Activated CD8-positive, alpha-beta memory T cell treated with anti-CD3 and anti-CD28 coated beads for 48 hours (primary cell): ENCODE measurements around the gene TEX264.
A peak's percentile ranks its signal among the peaks of the same experiment; 100 is the strongest.
"Not testable (repeated sequence)": the region's sequence is repeated elsewhere in the genome, so short reads cannot be mapped to it uniquely, and the experiment has no call there.

Source experiments
- DNase-seq, 3 experiments: peaks; one replicate each; pipeline ENCODE4 v3.0.0-alpha.2; 2020; ENCODE audit warnings: low read depth in 2 of 3, low spot score in 2 of 3

Gene TEX264, protein sequence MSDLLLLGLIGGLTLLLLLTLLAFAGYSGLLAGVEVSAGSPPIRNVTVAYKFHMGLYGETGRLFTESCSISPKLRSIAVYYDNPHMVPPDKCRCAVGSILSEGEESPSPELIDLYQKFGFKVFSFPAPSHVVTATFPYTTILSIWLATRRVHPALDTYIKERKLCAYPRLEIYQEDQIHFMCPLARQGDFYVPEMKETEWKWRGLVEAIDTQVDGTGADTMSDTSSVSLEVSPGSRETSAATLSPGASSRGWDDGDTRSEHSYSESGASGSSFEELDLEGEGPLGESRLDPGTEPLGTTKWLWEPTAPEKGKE

DNA sequence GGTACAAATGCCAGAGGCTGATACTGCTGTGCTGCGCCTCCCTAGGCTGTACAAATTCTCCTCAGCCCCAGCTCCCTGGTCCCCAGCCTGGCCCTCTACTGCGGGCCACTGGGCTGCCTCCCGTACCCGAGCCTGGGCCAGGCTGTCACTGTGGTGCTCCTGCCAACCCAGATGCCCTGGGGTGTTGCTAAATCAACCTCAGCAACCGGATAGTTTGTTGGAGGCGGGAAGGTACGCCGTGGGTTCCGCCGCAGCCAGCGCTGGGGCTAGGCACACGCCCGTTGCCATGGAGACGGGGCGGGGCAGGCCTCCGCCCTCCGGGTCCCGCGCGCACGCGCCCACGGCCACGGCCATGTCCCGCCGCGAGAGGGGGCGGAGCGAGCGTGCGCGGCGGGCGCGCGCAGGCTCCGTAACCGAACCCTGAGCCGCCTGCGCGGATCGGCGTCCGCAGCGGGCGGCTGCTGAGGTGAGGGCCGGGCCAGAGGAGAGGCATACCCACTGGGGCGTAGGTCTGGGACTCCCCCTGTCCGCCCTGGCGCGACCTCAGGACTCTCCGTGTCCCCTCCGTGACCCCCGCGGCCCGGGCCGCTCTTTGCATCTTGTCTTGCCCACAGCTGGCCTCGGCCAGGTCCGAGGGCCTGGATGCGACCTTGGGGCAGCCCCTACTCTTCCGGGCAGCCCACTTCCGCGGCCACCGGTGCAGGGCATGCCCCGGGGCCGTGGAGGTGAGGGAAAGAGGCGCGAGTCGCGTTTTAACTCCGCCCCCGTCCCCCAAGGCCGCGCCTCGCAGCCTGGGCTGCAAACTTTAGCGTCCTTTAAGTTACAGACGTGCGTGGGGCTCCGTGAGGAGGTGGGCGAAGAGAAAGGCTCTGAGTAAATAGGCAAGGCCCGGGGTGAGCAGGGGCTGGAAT, at the start of gene TEX264:
TEX264 (plus strand) TSS at position 430 of the 911 bp plus-strand sequence. CDS start 3,053 bp downstream, outside the sequence.
- peak; percentile 60 to 83 (median 73) for DNase-seq

DNA sequence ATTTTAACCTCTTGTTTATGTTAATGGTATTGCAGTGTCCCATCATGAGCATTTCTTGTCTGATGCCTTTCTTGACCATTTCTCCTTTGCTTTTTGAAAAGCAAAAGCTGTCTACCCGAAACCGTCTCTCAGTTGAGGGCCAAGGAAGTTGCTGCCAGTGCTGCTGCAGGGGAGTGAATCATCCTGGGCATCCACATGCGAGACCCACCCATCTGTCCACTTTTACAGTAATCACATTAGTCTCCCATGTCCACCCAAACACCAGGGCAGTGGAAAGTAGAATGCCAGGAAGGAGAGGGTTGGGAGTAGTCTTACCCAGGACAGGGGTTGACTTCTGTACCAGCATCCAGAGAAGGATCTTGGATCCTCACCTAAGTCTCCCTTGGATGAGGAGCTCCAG, 48.6 kb upstream of the TEX264 start:
- no peak for DNase-seq

DNA sequence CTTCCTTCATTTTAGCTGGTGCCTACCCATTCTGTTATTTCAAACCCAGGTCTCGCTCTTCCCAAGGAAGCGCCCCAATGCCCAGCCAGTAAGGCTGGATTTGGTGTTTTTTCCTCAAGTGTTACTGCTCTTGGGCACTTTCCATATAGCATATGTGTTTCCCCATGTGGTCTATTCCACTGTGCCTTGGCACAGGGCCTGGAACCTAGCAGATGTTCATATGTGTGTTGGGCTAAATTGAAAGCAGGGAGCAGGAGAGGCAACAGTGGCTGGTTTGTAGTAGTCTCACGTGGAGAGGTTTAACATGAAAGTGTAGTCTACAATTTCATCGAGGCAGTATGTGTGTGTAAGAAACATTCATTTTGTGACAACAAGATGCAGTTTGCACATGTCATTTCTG, 48.2 kb upstream of the TEX264 start:
- no peak for DNase-seq

DNA sequence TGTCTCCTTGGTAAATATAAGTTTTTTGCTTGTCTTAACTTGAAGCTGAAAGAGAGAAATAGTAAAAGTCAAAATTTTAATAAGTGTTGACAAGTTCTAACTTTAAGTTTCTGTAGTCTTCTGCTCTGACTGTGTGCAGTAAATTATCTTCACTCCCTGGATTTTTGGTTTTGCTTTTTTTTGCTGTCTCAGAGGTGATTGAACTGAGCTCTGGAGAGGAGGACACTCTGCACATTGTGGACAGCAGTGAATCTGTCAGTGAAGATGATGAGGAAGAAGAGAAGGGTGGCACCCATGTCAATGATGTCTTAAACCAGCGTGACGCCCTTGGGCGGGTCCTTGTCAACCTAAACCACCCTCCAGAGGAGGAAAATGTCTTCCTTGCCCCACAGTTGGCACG, 40.5 kb upstream of the TEX264 start:
- DNase-seq: no peak

DNA sequence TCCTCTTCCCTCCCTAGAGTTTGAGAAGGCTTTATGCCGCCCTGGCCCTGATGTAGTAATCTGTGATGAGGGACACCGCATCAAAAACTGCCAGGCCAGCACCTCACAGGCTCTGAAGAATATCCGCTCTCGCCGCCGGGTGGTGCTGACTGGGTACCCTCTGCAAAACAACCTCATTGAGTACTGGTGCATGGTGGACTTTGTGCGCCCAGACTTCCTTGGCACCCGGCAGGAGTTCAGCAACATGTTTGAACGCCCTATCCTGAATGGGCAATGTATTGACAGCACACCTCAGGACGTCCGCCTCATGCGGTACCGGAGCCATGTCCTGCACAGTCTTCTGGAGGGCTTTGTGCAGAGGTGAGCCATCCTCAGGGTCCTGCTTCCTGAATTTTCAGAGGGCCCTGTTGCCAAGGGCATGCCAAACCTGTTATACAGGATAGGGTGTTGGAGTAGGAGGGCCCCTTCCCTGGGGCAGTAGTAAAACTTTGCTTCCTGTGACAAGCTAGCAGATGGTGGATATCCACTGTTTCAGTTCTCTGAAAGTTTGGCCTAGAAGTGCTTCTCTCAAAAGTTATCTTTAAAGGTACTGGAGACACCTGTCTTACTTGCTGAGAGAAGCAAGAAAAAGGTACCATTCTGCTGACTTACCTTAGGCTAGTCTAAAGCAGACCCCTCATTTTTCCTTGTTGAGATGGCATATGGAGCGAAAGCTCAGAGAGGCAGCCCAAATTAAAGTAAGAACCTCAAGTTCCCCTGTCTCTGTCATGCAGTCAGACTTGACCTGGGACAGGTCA, 33.7 kb upstream of the TEX264 start:
- DNase-seq: no peak

DNA sequence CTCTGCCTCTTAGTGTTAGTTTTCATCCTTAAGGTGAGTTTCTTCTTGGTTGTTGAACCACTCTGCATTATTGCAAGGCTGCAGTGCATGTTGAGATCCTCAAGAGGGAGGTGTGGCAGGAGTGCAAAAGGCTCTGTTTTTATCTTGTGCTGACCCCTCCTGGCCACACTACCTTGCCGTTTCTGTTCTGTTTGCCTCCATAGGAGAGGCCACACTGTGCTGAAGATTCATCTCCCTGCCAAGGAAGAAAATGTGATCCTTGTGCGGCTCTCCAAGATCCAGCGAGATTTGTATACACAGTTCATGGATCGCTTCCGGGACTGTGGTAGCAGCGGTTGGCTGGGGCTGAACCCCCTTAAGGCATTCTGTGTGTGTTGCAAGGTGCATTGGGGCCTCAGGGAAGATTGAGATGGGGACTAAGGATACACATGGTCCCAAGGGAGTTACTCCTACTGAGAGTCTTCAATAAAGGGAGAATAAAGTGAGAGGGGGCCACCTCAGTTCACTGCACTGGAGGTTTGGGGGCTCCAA, 33.0 kb upstream of the TEX264 start:
- no peak for DNase-seq

DNA sequence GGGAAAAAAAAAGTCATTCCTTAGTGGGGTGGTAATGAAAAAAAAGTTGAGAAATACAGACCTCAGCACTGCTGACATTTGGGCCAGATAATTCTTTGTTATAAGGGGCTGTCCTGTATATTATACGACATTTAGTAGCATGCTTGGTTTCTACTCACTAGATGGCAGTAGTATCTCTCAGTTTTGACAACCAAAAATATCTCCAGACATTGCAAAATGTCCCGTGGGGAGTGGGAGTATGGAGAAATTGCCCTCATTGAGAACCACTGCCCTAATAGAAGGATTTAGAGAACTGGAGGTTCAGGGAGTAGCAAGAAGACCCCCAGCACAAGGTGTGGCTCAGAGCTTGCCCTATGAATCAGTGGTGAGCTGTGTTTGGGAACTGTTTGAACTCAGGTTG, 28.6 kb upstream of the TEX264 start:
- DNase-seq: no peak

DNA sequence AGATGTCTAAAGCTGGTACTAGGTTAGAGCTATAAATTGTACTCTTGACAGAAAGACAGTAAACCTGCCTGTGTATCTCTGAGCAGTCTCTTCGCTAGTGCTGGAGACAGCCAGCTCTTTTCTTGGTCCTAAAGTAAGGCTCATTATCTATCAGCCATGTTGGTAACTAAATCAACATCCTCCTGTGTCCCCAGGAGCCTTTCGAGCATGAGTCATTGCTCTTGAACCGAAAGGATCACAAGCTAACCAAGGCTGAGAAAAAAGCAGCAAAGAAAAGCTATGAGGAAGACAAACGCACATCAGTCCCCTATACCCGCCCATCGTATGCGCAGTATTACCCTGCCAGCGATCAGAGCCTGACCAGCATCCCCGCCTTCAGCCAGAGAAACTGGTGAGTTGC, 25.0 kb upstream of the TEX264 start:
- DNase-seq: no peak

DNA sequence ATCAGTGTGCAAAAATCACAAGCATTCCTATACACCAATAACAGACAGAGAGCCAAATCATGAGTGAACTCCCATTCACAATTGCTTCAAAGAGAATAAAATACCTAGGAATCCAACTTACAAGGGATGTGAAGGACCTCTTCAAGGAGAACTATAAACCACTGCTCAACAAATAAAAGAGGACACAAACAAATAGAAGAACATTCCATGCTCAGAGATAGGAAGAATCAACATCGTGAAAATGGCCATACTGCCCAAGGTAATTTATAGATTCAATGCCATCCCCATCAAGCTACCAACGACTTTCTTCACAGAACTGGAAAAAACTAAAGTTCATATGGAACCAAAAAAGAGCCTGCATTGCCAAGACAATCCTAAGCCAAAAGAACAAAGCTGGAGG, 18.9 kb upstream of the TEX264 start:
- DNase-seq: not testable (repeated sequence)

DNA sequence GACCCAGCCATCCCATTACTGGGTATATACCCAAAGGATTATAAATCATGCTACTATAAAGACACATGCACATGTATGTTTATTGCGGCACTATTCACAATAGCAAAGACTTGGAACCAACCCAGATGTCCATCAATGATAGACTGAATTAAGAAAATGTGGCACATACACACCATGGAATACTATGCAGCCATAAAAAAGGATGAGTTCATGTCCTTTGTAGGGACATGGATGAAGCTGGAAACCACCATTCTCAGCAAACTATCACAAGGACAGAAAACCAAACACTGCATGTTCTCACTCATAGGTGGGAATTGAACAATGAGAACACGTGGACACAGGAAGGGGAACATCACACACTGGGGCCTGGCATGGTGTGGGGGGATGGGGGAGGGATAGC, 17.6 kb upstream of the TEX264 start:
- DNase-seq: not testable (repeated sequence)

DNA sequence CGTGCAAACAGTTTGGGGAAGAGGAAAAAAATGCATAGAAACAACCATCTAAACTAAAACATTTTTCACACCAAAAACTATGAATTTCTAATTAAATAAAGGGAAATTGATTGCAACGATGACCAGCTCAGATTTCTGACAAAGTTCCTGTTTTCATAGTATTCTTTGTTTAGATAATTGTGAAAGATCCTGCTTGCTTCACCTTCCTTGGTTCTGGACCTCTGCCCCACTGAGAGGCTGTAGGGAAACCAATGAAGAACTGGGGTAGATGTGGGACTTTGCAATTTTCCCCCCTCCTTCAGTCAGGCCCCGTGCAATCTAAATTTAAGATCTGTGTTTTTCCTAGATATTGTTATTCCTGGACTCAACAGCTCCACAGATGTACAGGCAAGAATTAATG, 13.8 kb upstream of the TEX264 start:
- DNase-seq: no peak

DNA sequence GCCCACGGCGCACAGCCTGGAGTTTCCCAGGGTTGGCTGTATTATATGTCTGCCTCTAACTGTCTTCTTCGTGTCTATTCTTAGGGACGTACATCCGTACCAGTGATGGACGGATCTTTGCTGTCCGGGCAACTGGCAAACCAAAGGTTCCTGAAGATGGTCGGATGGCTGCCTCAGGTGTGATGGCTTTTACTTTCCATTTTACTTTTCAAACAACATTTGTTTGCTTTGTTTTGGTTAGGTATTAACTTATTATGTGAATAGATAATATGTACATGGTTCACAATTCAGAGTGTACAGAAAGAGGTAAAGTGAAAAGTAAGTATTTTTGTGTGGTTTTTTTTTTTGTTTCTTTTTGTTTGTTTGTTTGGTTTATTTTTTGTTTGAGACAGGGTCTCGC, 11.1 kb upstream of the TEX264 start:
- no peak for DNase-seq

DNA sequence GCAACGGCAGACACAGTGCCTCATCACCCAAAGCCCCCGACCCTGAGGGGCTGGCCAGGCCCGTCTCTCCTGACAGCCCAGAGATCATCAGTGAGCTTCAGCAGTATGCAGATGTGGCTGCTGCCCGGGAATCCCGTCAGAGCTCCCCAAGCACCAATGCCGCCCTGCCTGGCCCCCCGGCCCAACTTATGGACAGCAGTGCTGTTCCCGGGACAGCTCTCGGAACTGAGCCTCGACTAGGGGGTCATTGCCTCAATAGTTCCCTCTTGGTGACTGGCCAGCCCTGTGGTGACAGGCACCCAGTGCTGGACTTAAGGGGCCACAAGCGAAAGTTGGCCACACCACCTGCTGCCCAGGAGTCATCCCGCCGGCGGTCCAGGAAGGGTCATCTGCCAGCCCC, 8.6 kb upstream of the TEX264 start:
- DNase-seq: no peak

DNA sequence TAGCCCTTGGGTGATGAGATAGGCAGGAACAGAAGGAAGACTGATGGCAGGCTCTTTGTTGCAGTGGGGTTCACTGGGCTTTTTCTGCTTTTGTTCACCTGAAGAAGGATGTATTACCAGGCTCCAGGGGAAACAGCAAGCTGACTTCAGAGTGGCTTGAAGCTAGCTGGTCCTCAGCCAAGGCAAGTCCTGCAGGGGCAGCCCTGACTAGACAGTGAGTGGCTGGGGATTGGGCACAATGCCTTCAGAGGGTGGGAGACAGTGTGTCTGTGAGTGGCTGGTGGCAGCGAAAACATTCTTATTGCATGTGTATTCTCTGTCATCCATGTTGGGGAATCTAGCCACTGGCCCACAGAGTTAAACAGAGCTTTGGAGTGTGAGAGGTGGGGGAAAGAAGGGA, 2.3 kb upstream of the TEX264 start:
- no peak for DNase-seq

DNA sequence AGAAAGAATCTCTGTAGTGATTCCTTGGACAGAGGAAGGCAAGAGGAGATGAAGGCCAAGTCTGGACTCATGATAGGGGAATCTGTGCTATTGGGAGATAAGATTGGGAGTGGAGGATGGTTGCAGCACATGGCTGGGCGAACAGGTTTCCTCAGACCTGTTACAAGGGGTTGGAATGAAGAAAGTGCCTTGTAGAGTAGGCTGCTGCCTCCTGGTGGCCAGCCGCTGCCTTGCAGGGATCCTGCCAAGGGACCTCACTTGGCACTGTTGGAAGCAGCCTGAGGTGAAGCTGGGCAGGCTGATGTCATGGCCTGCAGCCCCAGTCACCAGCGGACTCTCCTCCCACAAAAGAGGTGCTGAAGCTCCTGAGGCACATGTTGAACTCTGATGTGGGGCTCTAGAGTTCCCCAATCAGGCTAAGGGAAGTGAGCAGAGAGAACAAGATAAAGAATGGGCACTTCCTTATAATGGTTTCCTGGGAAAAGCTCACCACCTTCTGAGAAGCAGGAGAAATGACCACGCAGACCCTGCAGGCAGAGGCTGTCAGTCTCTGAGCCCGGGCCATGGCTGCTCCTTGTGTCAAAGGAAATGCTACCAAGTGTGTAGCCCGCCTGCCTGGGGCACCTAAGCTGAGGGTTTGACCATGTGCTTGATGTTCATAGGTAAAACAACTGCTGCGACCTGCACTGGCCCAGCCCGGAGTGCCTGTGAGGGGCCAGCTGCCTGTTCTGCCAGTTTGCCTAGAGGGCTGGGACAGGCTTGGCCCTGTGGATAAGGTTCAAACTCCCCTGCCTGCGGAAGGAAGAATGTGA, 1.6 kb upstream of the TEX264 start:
- DNase-seq: peak; percentile 66 to 68 (median 66)

DNA sequence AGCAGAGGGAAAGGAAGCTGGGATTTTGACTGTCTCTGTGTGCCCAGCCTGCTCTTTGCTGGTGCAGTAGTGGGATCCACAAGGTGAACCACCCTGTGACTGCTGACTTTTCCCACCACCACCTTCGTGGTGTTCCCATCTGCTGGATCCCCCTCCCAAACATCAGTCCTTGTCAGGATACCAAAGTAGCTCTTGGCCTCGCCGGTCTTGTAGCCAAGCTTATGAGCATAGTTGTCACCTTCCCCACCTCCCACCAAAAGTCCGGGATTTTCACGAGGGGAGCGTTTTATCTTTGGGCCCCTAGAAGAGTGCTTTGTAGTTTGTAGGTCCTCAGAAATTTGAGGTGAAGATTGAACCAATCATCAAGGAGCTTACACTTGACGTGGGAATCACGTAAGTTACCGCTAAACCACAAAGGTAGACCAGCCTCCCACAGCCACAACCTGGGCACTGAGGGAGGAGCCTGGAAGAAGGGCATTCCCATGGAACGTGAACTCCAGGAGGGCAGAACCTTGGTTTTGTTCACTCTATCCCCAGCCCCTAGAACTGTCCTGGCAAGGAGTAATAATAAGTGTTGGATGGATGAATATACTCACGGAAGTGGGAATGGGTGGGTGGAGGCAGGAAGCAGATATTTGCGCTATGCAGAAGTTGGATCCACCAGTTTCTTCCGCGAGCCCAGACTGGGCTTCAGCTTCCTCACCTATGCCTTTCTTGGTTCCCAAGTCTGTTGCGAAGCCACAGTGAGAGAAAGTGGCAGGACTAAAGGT, 814 bp upstream of the TEX264 start:
- DNase-seq: no peak

DNA sequence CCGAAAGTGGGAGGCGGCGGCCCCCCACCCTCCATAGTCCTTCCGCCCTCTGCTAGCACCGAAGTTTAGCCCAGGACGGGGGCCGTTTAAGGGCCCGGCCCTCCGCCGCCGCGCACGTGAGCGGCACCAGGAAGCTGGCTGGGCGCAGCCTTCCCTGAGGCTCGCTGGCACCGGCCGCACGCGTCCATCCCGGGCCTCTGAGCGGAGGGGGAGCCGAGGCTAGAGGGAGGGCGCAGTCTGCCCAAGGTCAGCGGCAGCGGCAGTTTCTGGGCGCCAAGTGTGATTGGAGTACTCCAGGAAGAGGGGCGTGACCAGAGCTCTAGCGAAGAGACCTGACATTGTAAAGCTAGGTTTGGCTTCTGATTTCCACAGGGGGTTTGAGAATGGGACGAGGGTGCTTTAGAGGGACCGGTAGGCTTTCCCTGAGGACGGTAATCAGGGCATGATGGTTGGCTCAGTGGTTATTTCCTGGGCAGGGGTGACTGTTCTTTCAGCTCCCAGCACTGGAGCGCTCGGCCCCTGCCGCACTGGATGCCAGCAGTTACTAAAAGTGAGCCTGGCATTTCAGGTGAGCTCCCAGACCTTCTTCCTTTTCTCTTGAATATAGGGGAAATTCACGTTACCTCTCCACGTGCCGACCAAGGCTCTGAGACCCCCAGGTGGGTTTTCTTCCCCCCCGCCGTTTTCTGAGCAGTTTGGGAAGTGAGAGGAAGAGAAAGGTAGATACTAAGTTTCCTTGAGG, 853 bp downstream of the TEX264 start:
- DNase-seq: peak in 2 of 3 experiments; percentile 36 to 52

DNA sequence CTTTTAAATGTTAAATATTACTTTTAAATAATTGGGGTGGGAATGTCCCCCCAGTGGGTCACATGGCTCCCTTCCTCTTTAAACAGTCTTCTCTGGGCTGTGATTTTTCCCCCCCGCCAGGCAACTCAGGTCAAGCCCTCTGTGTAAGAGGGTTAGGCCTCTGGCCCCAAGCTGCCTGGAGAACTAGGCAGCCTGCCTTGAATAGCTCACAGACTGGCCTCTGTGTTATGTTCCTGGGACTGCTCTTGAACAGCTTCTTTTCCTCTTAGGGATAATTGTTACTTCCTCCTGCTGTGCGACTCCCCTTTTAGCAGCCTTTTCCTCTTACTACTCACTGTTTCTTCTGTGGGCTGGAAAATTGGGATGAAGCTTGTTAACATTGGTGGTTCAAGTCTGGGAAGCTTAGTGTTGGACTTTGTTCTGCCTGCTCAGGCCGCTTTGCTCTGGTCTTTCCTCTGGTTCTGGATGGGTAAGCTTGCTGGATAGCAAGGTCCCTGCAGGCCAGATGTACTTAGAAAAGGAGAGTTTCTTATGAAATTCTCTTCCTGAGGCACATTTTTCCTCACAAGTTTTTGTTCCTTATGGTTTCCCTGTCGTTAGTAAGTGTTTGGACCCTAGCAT, 2.2 kb downstream of the TEX264 start:
- DNase-seq: no peak
